GM19452 (cell line): ENCODE results near the gene FERMT3.

Experiments used
- ATAC-seq: cut with Tn5 transposase; IDR thresholded peaks from one replicate; pipeline ENCODE4 v1.9.1; 2021; ENCODE audit not compliant: unreplicated experiment

Gene FERMT3

DNA sequence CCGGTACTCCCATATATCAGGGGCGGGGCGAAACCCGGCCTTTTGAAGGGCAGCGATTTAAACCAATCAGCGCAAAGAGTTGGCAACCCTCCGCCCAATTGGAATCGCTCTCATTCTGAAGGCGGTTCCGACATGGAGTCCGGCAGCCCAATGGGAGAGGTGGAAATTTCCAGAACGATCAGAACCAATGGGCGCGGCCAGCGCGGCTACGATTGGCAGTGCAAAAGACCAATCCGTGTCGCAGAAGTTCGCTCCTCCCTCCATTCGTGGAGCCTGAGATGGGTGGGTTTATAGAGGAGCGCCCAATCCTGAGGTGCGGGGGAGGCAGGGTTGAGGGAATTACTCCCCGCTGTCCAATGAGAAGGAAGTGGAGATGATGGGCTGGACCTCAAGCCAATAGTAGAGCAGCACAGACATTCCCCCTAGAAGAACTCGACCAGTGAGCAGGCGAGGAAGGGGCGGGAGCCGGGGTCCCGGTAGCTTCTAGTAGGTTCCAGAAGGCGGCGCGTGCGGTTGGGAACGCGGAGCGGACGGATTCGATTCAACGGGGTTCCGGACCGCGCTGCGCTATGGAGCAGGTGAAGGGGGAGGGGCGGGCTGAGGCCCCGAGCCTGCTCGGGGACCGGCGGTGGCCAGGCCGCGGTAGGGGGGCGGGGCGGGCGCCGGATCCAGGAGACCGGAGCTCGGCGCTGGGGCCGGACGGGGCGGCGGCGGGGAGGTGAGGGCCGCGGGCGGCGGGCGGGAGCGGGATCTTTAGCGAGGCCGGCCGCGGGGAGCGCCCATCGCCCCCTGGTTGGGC, 20.6 kb upstream of the FERMT3 start, which contains the start of gene STIP1:
STIP1 (plus strand) TSS at position 479 of the 799 bp plus-strand sequence; CDS start at position 570, 91 bp downstream.
- peak; percentile 74 for ATAC-seq

DNA sequence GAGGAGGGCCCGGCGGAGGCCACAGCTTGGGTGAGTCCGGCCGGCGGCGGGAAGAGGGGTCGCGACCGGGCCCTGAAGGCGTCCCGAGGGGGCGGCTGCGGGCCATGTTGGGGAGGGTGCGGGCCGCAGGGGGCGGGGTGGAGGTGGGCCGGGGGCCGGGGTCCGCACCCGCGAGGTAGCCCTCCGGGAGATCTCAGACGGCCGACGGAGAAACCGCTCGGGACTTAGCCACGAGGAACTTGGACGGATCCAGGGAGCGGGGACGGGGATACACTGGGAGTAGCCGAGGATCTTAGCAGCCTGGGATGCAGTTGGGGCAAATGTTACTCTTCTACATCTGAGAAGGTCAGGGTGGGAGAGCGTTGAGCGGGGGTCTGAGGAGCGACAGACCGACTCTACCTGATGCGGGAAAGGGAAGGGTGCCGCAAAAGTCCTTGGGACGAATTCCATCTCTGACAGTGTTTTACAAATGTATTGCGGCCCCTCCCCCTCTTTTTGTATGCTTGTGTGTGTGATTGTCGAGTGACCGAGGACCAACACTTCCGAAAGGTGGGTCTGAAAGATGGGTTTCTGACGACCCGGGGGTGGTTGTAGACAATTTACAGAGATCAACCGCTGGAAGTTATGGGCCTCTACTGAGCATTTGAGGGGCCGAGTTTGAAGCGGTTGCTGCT, 19.9 kb upstream of the FERMT3 start:
- ATAC-seq, result no peak

DNA sequence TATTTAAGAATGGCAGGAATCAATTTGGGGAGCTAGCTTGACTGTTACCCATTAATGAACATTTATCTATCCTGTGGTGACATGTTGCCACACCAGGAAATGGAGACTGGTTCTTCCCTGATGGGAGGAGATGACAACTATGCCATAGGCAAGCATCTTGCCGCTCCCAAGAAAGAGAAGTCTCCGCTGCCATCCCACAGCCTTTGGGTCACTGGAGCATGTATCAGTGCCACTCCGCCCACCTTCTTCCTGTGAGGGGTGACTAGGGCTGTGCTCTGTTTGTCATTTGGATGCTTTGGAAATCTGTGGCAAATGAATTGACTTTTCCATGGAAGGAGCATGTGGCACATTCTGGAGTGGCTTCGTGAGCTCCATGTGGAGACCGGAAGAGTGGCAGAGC, 14.1 kb upstream of the FERMT3 start:
- ATAC-seq, result no peak

DNA sequence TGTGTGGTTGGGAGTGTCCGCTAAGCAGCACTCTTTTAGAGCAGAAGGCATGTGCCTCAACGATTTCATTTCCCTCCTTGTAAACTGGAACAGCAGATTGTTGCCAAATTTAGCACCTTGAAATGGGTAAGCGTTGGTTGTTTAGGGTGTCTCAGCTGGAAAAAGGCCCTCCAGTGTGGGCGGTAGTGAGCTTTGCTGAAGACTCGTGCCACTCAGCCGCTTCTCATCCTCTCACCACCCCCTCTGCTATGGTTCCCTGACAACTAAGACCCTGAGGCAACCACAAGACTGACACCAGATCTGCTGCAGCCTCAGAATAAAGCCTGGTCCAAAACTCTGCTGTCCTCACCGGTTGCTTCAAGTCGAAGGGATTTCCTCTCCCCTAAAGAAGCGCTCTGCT, 9.9 kb upstream of the FERMT3 start:
- ATAC-seq, result no peak

DNA sequence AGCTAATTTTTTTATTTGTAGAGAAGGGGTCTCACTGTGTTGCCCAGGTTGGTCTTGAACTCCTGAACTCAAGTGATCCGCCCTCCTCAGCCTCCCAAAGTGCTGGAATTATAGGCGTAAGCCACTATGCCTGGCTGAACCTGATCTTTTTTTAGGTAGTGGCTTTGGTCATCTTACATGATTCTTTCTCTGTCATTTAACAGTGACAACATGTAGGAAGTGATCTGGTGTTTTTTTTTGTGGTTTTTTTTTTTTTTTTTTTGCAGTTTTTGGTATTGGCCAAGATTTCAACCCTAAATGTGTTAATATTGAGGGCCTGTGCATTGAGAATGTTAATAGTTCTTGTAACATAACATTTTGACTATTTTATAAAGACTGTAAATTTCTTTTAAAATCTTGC, 8.0 kb upstream of the FERMT3 start:
- no peak for ATAC-seq

DNA sequence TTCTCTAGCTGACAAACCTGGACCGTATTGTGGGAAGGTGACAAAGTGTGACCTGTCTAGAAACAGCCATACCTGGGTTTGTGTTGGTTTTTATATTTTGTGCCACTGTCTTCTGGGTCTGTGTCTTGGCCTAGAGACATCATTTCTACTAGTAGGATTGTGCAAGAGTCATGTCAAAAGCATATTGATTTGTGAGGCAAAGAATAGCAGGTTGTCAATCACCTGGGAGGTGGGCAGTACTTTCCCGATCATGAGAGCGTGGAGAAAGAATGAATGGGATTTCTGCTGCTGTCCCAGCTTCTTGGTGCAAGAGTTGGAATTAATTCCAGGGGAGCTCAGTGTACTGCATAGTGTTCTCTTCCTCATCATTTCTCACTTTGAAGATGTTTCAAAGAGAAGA, 5.0 kb upstream of the FERMT3 start:
- no peak for ATAC-seq

DNA sequence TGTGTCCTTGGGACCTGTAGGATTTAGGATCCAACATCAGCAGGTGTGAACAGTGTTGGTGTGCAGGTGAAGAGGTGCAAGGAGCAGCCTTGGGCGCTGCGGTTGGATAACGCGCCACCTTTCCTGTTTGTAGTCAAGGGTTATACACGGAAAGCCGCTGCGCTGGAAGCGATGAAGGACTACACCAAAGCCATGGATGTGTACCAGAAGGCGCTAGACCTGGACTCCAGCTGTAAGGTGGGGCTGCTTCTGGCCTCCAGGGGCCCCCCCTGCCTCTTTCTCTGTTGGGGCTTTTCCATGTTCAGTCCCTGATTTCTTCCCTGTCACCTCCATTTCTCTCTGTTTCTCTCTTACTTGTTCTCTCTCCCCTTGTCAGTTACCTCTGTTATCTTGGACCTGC, 3.5 kb upstream of the FERMT3 start:
- ATAC-seq, result no peak

DNA sequence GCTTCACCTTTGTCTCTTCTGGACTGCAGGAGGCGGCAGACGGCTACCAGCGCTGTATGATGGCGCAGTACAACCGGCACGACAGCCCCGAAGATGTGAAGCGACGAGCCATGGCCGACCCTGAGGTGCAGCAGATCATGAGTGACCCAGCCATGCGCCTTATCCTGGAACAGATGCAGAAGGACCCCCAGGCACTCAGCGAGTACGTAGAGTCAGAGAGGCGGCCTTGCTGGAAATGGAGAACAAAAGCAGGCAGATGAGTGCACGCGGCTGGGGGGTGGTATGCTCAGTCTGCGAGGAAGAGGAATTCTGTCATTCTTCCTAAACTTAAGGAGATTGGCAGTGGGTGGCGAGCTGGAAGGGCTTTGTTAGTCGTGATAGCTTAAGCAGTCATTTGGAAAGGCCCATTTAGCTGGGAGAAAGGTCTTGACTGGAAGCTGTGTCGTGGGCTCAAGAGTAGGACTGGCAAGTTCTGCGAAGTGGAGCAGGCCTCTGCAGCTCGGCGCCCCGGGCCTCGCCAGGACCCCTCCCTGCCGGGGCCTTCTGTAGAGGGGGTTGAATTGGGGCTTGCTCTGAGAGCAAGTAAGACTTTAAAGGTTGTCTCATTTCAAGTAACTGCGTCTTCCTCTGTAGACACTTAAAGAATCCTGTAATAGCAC, 3.0 kb upstream of the FERMT3 start:
- ATAC-seq, result no peak

DNA sequence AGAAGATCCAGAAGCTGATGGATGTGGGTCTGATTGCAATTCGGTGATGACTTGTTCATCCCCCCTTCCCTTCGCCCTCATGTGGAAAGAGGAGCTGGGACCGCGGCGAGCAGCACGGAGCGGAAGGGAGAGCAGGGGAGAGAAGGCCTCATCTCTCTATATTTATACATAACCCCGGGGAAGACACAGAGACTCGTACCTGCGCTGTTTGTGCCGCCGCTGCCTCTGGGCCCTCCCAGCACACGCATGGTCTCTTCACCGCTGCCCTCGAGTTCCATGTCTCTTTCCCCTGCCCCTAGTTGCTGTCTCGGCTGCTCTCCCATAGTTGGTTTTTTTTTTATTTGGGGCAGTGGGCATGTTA, 2.5 kb upstream of the FERMT3 start:
- no peak for ATAC-seq

DNA sequence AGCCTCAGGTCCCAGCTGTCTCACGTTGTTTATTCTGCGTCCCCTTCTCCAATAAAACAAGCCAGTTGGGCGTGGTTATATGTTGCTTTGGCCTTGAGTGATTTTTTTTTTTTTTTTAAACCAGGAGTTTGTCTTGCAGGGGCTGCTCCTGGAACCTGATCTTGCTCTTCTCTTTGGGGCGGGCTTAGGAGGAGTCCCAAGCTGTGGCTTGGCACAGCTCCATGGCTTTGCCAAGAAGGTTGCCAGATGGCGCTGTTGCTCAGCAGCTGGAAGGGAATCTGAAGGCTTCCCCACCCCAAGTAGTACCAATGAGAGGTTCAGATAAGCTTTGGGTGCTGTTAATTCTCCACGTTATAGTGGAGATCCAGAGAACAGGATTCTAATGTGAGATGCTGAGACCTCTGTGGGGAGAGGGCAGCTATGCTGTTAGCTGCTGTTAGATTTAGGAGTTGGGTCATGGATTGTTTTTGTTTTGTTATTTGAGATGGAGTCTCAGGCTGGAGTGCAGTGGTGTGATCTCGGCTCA, 2.0 kb upstream of the FERMT3 start:
- ATAC-seq, result no peak

DNA sequence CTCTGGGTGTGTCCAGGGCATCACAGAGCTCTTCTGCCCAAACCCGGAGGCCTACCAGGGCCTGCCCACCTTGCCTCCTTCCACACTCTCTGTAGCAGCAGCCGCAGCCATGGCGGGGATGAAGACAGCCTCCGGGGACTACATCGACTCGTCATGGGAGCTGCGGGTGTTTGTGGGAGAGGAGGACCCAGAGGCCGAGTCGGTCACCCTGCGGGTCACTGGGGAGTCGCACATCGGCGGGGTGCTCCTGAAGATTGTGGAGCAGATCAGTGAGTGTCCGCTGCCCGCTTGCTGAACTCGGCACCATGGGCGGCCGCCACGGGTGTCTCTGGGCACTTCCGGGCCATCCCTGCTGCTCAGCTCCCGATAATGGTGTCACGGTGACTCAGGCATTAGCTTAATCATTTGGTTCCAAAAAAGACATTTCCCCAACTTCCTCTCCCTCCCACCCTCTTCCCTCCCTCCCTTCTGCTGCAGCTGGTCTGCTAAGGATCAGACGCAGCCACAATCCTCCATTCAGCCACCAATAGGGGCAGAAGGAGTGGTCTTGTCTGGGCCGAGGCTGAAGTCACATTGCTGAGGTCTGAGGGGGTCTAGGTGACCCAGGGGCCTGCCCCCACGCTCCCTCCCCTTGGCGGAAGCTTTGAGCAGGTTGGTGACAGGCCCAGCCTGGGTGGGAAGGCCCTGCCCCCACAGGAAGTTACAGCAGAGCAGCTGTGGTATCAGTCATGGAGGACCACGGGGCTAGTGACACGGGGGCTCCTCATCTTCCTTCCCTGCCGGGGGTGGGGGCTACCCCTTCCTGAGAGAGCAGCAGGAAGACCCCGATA, 950 bp downstream of the FERMT3 start:
- peak; percentile 69 for ATAC-seq

DNA sequence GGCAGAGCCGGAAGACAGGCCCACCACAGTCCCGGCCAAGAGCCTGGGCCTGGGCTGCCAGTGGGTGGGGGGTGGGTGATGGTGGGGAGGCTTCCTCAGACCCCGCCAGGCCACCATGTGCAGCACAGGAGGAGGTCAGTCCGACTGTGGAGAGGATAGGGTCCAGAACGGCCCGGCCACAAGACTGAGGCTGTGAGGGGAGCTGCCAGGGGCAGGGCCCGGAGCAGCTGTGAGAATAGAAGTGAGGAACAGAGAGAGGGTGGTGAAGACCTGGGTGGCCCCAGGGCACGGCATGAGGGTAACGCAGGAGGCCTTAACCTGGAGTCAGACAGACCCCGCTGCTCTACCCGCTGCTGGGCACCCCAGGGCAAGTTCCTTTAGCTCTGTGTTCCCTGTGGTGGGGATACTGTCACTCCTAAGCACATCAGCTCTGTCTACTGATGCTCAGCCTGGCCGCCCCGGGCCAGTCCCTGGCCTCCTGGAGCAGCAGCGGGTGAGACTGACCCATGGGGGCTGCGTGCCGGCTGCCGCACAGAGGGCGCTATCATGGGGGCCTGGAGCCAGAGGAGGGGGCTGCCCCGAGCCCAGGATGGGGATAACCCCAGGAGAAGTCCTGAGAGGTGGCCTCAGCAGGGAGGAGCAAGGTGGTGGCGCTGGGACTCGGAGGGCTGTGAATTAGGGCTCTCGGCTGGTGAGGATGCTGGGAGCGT, 1.7 kb downstream of the FERMT3 start:
- ATAC-seq, result no peak

DNA sequence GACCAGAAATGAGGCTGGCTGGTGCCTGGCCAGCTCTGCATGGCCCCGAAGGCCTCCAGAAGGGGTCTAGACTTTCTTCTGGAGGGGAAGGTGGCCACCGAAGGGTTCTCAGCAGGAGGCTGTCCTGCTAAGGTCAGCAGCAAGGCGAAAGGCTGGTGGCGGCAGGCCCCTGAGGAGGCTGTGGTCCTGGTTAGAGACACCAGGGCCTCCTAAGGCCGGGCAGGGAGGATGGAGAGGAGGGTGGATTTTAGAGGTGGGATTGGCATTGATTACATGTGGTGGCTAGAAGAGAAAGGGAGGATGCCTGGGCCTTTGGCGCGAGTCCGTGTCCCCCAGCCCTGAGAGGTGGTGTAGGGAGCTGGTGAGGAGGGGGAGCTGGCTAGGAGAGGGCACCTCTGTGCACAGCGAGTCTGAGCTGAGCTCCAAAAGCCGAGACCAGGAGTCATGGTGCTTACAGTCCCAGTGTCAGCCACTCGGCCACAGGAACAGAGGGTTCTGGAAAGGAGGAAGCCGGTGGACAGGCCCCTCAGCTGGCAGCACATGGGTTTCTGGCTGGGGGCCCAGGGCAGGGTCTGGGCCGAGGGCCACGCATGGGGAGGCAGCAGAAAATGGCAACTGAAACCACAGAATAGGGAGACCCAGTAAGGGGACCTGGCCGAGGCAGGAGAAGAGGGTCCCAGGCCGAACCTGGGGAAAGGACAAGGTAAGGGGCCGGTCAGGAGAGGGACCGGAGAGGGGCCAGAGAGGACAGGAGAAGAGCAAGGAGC, 2.5 kb downstream of the FERMT3 start:
- no peak for ATAC-seq

DNA sequence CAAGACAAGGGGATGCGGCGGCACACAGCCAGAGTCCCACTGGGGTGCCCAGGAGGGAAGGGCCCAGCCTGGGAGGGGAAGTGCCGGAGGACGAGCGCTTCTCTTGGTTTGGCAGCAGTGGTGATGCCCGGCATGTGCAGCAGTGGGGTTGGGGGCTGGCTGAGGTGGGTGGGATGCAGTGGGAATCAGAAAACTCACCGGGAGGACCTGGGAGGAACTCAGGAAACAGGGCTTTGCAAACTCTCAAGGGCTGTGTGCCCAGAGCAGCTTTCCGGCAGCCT, 3.0 kb downstream of the FERMT3 start:
- ATAC-seq, result no peak

DNA sequence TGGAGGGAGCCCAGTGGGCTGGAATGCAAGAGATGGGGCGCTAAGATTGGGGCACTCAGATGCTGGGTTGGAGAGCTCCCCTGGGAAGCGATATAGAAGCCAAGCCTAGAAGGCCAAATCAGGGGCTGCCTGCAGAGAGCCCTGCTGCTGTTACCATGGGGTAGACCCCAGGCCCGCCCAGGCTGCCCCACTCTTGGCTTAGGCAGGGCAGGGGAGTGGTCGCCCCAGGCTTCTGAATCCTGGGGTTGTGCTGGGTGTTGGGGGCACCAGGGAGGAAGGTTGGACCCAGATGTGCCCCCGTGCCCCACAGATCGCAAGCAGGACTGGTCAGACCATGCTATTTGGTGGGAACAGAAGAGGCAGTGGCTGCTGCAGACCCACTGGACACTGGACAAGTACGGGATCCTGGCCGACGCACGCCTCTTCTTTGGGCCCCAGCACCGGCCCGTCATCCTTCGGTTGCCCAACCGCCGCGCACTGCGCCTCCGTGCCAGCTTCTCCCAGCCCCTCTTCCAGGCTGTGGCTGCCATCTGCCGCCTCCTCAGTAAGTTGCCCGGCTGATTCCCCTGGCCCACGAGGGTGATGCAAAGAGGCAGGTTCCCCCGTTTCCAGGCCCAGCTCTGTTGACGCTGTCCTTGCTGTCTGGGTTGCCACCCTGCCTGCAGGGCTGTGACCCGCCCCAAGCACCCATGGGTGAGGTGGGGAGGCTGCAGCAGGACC, 3.9 kb downstream of the FERMT3 start:
- ATAC-seq, result no peak

DNA sequence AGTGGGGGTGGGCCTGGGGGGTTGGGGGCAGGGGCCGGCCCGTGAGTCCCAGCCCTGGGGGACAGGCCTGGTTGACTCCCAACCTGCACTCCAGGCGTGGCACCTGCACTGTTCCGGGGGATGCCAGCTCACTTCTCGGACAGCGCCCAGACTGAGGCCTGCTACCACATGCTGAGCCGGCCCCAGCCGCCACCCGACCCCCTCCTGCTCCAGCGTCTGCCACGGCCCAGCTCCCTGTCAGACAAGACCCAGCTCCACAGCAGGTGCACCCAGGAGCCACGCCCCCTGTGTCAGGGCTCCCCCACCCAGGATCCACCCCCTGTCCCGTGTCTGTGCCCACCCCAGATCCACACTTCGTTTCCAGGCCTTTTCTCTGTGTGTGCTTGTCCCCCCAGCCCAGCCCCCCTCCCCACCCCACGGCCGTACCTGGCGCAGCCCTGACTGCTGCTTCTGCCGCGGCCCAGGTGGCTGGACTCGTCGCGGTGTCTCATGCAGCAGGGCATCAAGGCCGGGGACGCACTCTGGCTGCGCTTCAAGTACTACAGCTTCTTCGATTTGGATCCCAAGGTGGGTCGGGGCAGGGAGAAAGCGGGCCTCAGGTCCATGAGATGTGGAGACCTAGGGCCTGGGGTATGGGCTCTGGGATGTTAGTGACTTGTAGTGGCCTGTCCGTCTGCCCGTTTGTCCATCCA, 4.8 kb downstream of the FERMT3 start:
- ATAC-seq, result no peak

DNA sequence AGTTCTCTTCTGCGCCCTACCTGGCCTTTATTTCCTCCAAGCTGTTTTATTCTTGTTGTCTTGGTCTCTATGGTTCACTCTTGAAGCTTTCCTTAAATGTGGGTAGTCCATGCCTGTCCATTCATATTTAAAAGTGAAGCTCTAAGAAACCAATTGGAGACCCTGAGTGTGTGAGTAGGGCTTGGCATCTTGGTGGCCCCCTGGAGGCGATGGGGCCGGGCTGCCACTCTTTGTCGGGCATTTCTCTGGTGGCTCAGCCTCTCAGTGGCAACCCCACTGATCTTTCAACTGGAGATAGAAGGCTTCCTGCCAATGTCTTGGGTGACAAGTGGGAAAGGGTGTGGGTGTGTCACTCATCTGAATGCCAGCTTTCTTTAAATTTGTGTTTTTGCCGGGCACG, 10.4 kb downstream of the FERMT3 start:
- no peak for ATAC-seq

DNA sequence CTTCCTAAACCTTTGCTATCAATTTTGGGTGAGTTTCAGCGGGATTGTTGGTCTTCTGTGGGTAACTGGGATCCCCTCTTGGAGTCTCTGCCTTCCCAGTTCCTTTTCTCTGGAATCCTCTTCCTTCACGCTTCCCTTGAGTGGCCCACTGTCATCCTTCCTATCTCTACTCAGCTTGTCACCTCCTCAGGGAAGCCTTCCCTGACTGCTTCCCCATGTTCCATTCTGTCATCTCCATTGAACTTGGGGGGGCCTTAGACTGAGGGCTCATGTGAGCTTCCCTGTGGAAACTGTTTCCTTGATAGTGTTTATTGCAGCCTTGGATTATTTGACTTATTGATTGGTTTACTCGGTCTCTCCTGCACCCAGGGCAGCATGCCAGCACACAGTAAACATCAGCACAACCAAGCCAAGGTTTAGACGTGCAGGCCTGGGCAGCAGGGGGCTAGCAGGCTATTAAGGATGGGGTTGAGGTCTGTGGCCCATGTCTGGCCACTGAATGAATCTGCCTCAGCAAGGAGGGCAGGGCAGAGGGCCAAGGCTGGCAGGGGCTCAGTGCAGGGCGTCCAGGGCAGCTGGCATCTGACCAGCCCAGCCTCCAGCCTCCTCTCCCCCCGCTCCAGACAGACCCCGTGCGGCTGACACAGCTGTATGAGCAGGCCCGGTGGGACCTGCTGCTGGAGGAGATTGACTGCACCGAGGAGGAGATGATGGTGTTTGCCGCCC, 12.3 kb downstream of the FERMT3 start:
- ATAC-seq, result no peak
